Loucy (cell line): ENCODE data around the gene OR52A5.

Experiments
- H2AFZ ChIP-seq: fragments of 200-600 bp; sonication (generic); 2 replicates; pipeline ENCODE4 v1.6.0; 2016; ENCODE audit warnings: antibody characterized with exemption, mild to moderate bottlenecking, low read length, moderate library complexity
- H3F3A ChIP-seq: fragments of 200-600 bp; 2 replicates; pipeline ENCODE4 v1.6.0; 2016; ENCODE audit warnings: antibody characterized with exemption, low read depth, mild to moderate bottlenecking
- H3K27me3 ChIP-seq: fragments of 200-600 bp; sonication (generic); 2 replicates; pipeline ENCODE4 v1.6.1; 2014; ENCODE audit warnings: low read length, mild to moderate bottlenecking; ENCODE audit not compliant: insufficient read depth, poor library complexity, severe bottlenecking
- H3K36me3 ChIP-seq: fragments of 200-600 bp; sonication (generic); 2 replicates; pipeline ENCODE4 v1.6.1; 2016; ENCODE audit warnings: low read length; ENCODE audit not compliant: insufficient read depth
- H3K4me1 ChIP-seq: fragments of 200-600 bp; sonication (generic); 2 replicates; pipeline ENCODE4 v1.5.1; 2014; ENCODE audit warnings: low read length, mild to moderate bottlenecking; ENCODE audit not compliant: insufficient read depth, poor library complexity, severe bottlenecking
- H3K4me2 ChIP-seq: fragments of 200-600 bp; sonication (generic); 2 replicates; pipeline ENCODE4 v1.6.0; 2014; ENCODE audit warnings: antibody characterized with exemption, low read length, low read depth, mild to moderate bottlenecking; ENCODE audit not compliant: poor library complexity, severe bottlenecking
- H3K4me3 ChIP-seq: fragments of 200-600 bp; sonication (generic); 2 replicates; pipeline ENCODE4 v1.5.1; 2014; ENCODE audit warnings: low read length, mild to moderate bottlenecking, mixed read lengths; ENCODE audit not compliant: poor library complexity, severe bottlenecking
- H3K79me2 ChIP-seq: fragments of 200-600 bp; sonication (generic); 2 replicates; pipeline ENCODE4 v1.6.1; 2014; ENCODE audit warnings: low read length; ENCODE audit not compliant: insufficient read depth
- H3K9ac ChIP-seq: fragments of 200-600 bp; sonication (generic); 2 replicates; pipeline ENCODE4 v1.6.0; 2014; ENCODE audit warnings: mild to moderate bottlenecking, low read depth, low read length, moderate library complexity; ENCODE audit not compliant: poor library complexity, severe bottlenecking
- H3K9me2 ChIP-seq: fragments of 200-600 bp; sonication (generic); replicated peaks from 2 replicates; pipeline ENCODE4 v1.6.1; 2016; ENCODE audit warnings: low read depth, low read length, mixed read lengths
- H3K9me3 ChIP-seq: fragments of 200-600 bp; sonication (generic); 2 replicates; pipeline ENCODE4 v1.6.1; 2014; ENCODE audit warnings: mild to moderate bottlenecking, antibody characterized with exemption, low read length, low read depth; ENCODE audit not compliant: insufficient read depth
- H4K20me1 ChIP-seq: fragments of 200-600 bp; sonication (generic); 2 replicates; pipeline ENCODE4 v1.6.0; 2014; ENCODE audit warnings: antibody characterized with exemption, low read length, mild to moderate bottlenecking; ENCODE audit not compliant: insufficient read depth, poor library complexity, severe bottlenecking
- CTCF ChIP-seq: fragments of 200-600 bp; sonication (generic); conservative IDR thresholded peaks from 2 replicates; pipeline ENCODE4 v1.5.1; 2014; ENCODE audit warnings: mild to moderate bottlenecking, antibody characterized with exemption, low read length
- EZH2phosphoT487 ChIP-seq: fragments of 200-600 bp; IDR thresholded peaks from 2 replicates; pipeline ENCODE4 v1.6.1; 2018; ENCODE audit warnings: antibody characterized with exemption, mild to moderate bottlenecking, moderate library complexity, borderline replicate concordance

Gene OR52A5

GRCh38 chr11:5102246-5102645, 35.9 kb downstream of the OR52A5 start:
- Histone ChIP-seq H3K4me2 (no peak overlapping the region), H2AFZ (no peak overlapping the region), H3K9me3 (no peaks in the 10 kb centered on the region), H3K9ac (no peak overlapping the region), H3K9me2 (no peaks in the 10 kb centered on the region), H3K27me3 (no peaks in the 10 kb centered on the region), H3F3A (no peaks in the 10 kb centered on the region), H3K79me2 (no peaks in the 10 kb centered on the region), H3K4me1 (no peaks in the 10 kb centered on the region), H3K36me3 (no peaks in the 10 kb centered on the region), H4K20me1 (no peaks in the 10 kb centered on the region), H3K4me3 (no peak overlapping the region)
- TF ChIP-seq CTCF (no peak), EZH2phosphoT487 (no peak)

- no peak overlapping the region for H3K9ac ChIP-seq
- no peaks in the 10 kb centered on the region for H3K4me1 ChIP-seq
- no peaks in the 10 kb centered on the region for H3K79me2 ChIP-seq
- no peaks in the 10 kb centered on the region for H3K27me3 ChIP-seq
- no peaks in the 10 kb centered on the region for H3K9me2 ChIP-seq
- H3K9me3 ChIP-seq, result no peaks in the 10 kb centered on the region
- H2AFZ ChIP-seq, result no peak overlapping the region
- H3K4me2 ChIP-seq, result no peak overlapping the region
- no peak for TF ChIP-seq EZH2phosphoT487
- TF ChIP-seq CTCF, result no peak
- H3F3A ChIP-seq, result no peaks in the 10 kb centered on the region
- H3K4me3 ChIP-seq, result no peak overlapping the region
- H4K20me1 ChIP-seq, result no peaks in the 10 kb centered on the region
- no peaks in the 10 kb centered on the region for H3K36me3 ChIP-seq
Observed at GRCh38 chr11:5096011-5096410, 42.1 kb downstream of the OR52A5 start.

- H3K9me3 ChIP-seq, result no peaks in the 10 kb centered on the region
- no peaks in the 10 kb centered on the region for H3K36me3 ChIP-seq
- no peaks in the 10 kb centered on the region for H3K4me1 ChIP-seq
- no peaks in the 10 kb centered on the region for H3K9me2 ChIP-seq
- no peak overlapping the region for H3K9ac ChIP-seq
- no peaks in the 10 kb centered on the region for H3K27me3 ChIP-seq
- no peaks in the 10 kb centered on the region for H3K79me2 ChIP-seq
- no peak overlapping the region for H3K4me3 ChIP-seq
- TF ChIP-seq EZH2phosphoT487, result no peak
- no peak for TF ChIP-seq CTCF
- no peak overlapping the region for H2AFZ ChIP-seq
- H4K20me1 ChIP-seq, result no peaks in the 10 kb centered on the region
- H3F3A ChIP-seq, result no peaks in the 10 kb centered on the region
- no peak overlapping the region for H3K4me2 ChIP-seq
Observed at GRCh38 chr11:5092821-5093585, 45.2 kb downstream of the OR52A5 start.
